Mesendoderm (in vitro differentiated cells): ENCODE results near the gene SNRPD3.

Experiments
- DNase-seq: peaks from one replicate; pipeline ENCODE4 v3.0.0; 2013
- H2AK5ac ChIP-seq: 2 replicates; pipeline ENCODE4 v1.6.1; 2013; ENCODE audit warnings: low read length, inconsistent platforms
- H2BK120ac ChIP-seq: 2 replicates; pipeline ENCODE4 v1.6.1; 2013; ENCODE audit warnings: low read depth, mild to moderate bottlenecking, low read length, moderate library complexity, mixed read lengths
- H2BK15ac ChIP-seq: replicated peaks from 2 replicates; pipeline ENCODE4 v1.6.1; 2013; ENCODE audit warnings: low read depth, mild to moderate bottlenecking, moderate library complexity
- H2BK5ac ChIP-seq: 2 replicates; pipeline ENCODE4 v1.6.1; 2013; ENCODE audit warnings: low read length, inconsistent platforms
- H3K18ac ChIP-seq: 2 replicates; pipeline ENCODE4 v1.6.1; 2013; ENCODE audit warnings: mild to moderate bottlenecking, low read length, mixed read lengths
- H3K23ac ChIP-seq: one replicate; pipeline ENCODE4 v1.6.1; 2013; ENCODE audit warnings: low read length
- H3K27ac ChIP-seq: 2 replicates; pipeline ENCODE4 v1.5.1; 2013; ENCODE audit warnings: low read depth, mild to moderate bottlenecking, inconsistent platforms, low read length, moderate library complexity
- H3K27me3 ChIP-seq: 2 replicates; pipeline ENCODE4 v1.6.1; 2013; ENCODE audit warnings: low read length, control low read depth, mild to moderate bottlenecking, inconsistent platforms; ENCODE audit not compliant: insufficient read depth, poor library complexity
- H3K36me3 ChIP-seq: 2 replicates; pipeline ENCODE4 v1.6.1; 2013; ENCODE audit warnings: low read length, inconsistent platforms; ENCODE audit not compliant: control insufficient read depth, insufficient read depth
- H3K4ac ChIP-seq: one replicate; pipeline ENCODE4 v1.6.1; 2013; ENCODE audit warnings: low read depth, mild to moderate bottlenecking, low read length, moderate library complexity
- H3K4me1 ChIP-seq: 2 replicates; pipeline ENCODE4 v1.6.1; 2013; ENCODE audit warnings: low read depth, low read length, inconsistent platforms; ENCODE audit not compliant: control insufficient read depth
- H3K4me2 ChIP-seq: 2 replicates; pipeline ENCODE4 v1.6.1; 2013; ENCODE audit warnings: low read length
- H3K4me3 ChIP-seq: 2 replicates; pipeline ENCODE4 v1.5.1; 2013; ENCODE audit warnings: mild to moderate bottlenecking, low read length
- H3K56ac ChIP-seq: one replicate; pipeline ENCODE4 v1.6.1; 2013; ENCODE audit warnings: low read length
- H3K79me1 ChIP-seq: 2 replicates; pipeline ENCODE4 v1.6.1; 2013; ENCODE audit warnings: low read length, inconsistent platforms
- H3K79me2 ChIP-seq: 2 replicates; pipeline ENCODE4 v1.6.1; 2013; ENCODE audit warnings: mild to moderate bottlenecking, low read length; ENCODE audit not compliant: control insufficient read depth, insufficient read depth
- H3K9ac ChIP-seq: 2 replicates; pipeline ENCODE4 v1.6.1; 2013; ENCODE audit warnings: low read length, inconsistent platforms
- H4K5ac ChIP-seq: one replicate; pipeline ENCODE4 v1.6.1; 2013; ENCODE audit warnings: low read length
- H4K8ac ChIP-seq: one replicate; pipeline ENCODE4 v1.6.1; 2013; ENCODE audit warnings: low read depth, mild to moderate bottlenecking, control low read depth, low read length, moderate library complexity
- whole genome bisulfite sequencing: extraction: QIAGEN DNeasy Blood & Tissue Kit; methylation state at CpG from one replicate; pipeline ENCODE4 v1.1.7; 2013; ENCODE audit warnings: low lambda C conversion rate, missing lambda C conversion rate; ENCODE audit not compliant: insufficient coverage; ENCODE audit errors: extremely low coverage; 5-methylcytosine and 5-hydroxymethylcytosine counted together

SNRPD3 gene

DNA sequence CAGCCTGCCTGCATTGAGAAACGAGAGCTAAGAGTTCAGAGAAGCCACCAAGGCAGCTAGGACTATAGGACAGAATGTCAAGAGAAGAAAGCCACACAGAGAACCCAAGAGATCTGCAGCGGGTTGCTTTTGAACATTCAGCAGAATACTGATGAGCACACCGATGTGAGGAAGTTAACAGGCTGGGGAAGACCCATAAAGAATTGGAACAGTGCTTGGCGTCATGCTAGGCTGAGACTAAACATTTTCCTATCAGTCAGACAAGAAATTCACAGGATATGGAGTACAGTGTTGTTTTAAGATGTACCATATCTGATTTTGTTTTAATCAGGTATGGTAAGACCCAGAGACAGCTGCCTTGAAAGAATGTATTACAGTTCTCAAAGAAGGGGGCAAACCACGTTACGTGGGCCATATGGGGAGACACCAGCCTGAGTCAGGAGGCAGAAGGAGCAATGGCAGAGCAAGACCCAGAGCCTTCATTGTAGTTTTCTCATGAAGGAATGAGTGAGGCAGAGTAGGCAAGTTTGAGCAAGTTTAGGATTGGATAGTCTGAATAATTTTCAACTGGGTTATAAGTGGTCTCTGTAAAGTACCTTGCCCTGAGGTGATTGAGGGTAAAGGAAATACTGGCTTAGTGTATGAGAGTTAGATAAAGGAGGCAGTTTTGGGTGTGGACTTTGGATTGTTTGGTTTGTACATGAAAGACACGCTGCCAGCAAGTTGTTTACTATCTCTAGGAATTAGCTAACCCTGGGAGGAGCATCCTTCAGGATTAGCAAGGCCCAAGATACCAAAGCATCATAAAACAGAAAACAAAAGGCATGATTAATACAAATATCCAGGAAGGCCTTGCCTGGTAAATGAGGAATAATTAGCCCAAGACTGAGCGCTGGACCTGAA, 22.8 kb downstream of the SNRPD3 start:
- no peak overlapping the region for H3K56ac ChIP-seq
- H3K27ac ChIP-seq: no peak overlapping the region
- no peak overlapping the region for H4K5ac ChIP-seq
- no peak overlapping the region for H3K18ac ChIP-seq
- no peak overlapping the region for H2BK15ac ChIP-seq
- no peak for DNase-seq
- H3K9ac ChIP-seq: no peak overlapping the region
- no peaks in the 10 kb centered on the region for H3K79me2 ChIP-seq
- H3K79me1 ChIP-seq: no peaks in the 10 kb centered on the region
- no peak overlapping the region for H3K23ac ChIP-seq
- H3K36me3 ChIP-seq: peaks cover under 1% of the 10 kb centered on the region
- H3K27me3 ChIP-seq: no peaks in the 10 kb centered on the region
- H3K4ac ChIP-seq: no peak overlapping the region
- H4K8ac ChIP-seq: no peak overlapping the region
- no peak overlapping the region for H2BK5ac ChIP-seq
- no CpG with 5 or more reads among the region's 8 CpGs for WGBS
- no peak overlapping the region for H2AK5ac ChIP-seq
- H3K4me1 ChIP-seq: no peaks in the 10 kb centered on the region
- H3K4me2 ChIP-seq: no peak overlapping the region
- H2BK120ac ChIP-seq: no peak overlapping the region
- no peak overlapping the region for H3K4me3 ChIP-seq

GRCh38 chr22:24579258-24579601, 23.4 kb downstream of the SNRPD3 start:
- H3K27me3 ChIP-seq: no peaks in the 10 kb centered on the region
- no peaks in the 10 kb centered on the region for H3K4me1 ChIP-seq
- no peak overlapping the region for H3K4me3 ChIP-seq
- H3K4me2 ChIP-seq: no peak overlapping the region
- no peak overlapping the region for H4K5ac ChIP-seq
- H3K27ac ChIP-seq: no peak overlapping the region
- no peaks in the 10 kb centered on the region for H3K79me2 ChIP-seq
- H3K9ac ChIP-seq: no peak overlapping the region
- H2BK5ac ChIP-seq: no peak overlapping the region
- no peak overlapping the region for H2AK5ac ChIP-seq
- no peak overlapping the region for H4K8ac ChIP-seq
- H3K79me1 ChIP-seq: no peaks in the 10 kb centered on the region
- H3K56ac ChIP-seq: no peak overlapping the region
- no peak overlapping the region for H3K18ac ChIP-seq
- H2BK120ac ChIP-seq: no peak overlapping the region
- no peak for DNase-seq
- no peak overlapping the region for H3K4ac ChIP-seq
- H3K23ac ChIP-seq: no peak overlapping the region
- H3K36me3 ChIP-seq: no peaks in the 10 kb centered on the region
- H2BK15ac ChIP-seq: no peak overlapping the region
- no CpG with 5 or more reads among the region's 1 CpG for WGBS

GRCh38 chr22:24580276-24580675, 24.5 kb downstream of the SNRPD3 start:
- H3K4me1 ChIP-seq: no peaks in the 10 kb centered on the region
- no peak overlapping the region for H2BK120ac ChIP-seq
- H3K18ac ChIP-seq: no peak overlapping the region
- no peak overlapping the region for H3K23ac ChIP-seq
- no peak overlapping the region for H3K4me3 ChIP-seq
- H3K27me3 ChIP-seq: no peaks in the 10 kb centered on the region
- H3K79me1 ChIP-seq: no peaks in the 10 kb centered on the region
- H3K79me2 ChIP-seq: no peaks in the 10 kb centered on the region
- H4K5ac ChIP-seq: no peak overlapping the region
- H2BK15ac ChIP-seq: no peak overlapping the region
- no peak overlapping the region for H4K8ac ChIP-seq
- WGBS: no CpG with 5 or more reads among the region's 2 CpGs
- H3K56ac ChIP-seq: no peak overlapping the region
- no peak for DNase-seq
- no peak overlapping the region for H3K27ac ChIP-seq
- no peak overlapping the region for H2AK5ac ChIP-seq
- no peaks in the 10 kb centered on the region for H3K36me3 ChIP-seq
- no peak overlapping the region for H3K4ac ChIP-seq
- no peak overlapping the region for H3K4me2 ChIP-seq
- H2BK5ac ChIP-seq: no peak overlapping the region
- H3K9ac ChIP-seq: no peak overlapping the region

- Histone ChIP-seq H3K56ac (no peak overlapping the region), H3K4ac (no peak overlapping the region), H3K4me1 (no peaks in the 10 kb centered on the region), H3K27ac (no peak overlapping the region), H3K36me3 (no peaks in the 10 kb centered on the region), H3K79me1 (no peaks in the 10 kb centered on the region), H3K23ac (no peak overlapping the region), H3K27me3 (no peaks in the 10 kb centered on the region), H2BK5ac (no peak overlapping the region), H3K9ac (no peak overlapping the region), H3K4me3 (no peak overlapping the region), H3K79me2 (no peaks in the 10 kb centered on the region), H2BK15ac (no peak overlapping the region), H2BK120ac (no peak overlapping the region), H3K18ac (no peak overlapping the region), H2AK5ac (no peak overlapping the region), H3K4me2 (no peak overlapping the region), H4K8ac (no peak overlapping the region), H4K5ac (no peak overlapping the region)
- WGBS: no CpG with 5 or more reads among the region's 12 CpGs
- DNase-seq: no peak
These were observed 26.4 kb downstream of the SNRPD3 start for GRCh38 chr22:24582056-24582814.

- Histone ChIP-seq H4K8ac (no peak overlapping the region), H3K4ac (no peak overlapping the region), H2BK120ac (no peak overlapping the region), H2BK15ac (no peak overlapping the region), H3K27me3 (no peaks in the 10 kb centered on the region), H3K36me3 (no peaks in the 10 kb centered on the region), H2AK5ac (no peak overlapping the region), H3K79me1 (no peaks in the 10 kb centered on the region), H3K18ac (no peak overlapping the region), H3K9ac (no peak overlapping the region), H3K4me2 (no peak overlapping the region), H3K23ac (peak overlapping the region; percentile 91), H3K4me3 (no peak overlapping the region), H4K5ac (no peak overlapping the region), H3K27ac (no peak overlapping the region), H3K79me2 (no peaks in the 10 kb centered on the region), H3K4me1 (no peaks in the 10 kb centered on the region), H2BK5ac (no peak overlapping the region), H3K56ac (no peak overlapping the region)
- DNase-seq: no peak
- WGBS: no CpG with 5 or more reads among the region's 19 CpGs
These were observed 27.7 kb downstream of the SNRPD3 start for GRCh38 chr22:24583221-24584165.
